Stimulated activated CD4-positive, alpha-beta T cell treated with anti-CD3 and anti-CD28 coated beads, Interleukin-15, amount 100 ng/mL, for 24 hours (primary cell): ENCODE measurements around the gene ASIC2.
A peak's percentile ranks its signal among the peaks of the same experiment; 100 is the strongest.

Experiments used
- DNase-seq: peaks from one replicate; pipeline ENCODE4 v3.0.0-alpha.2; 2020

The ASIC2 gene

DNA sequence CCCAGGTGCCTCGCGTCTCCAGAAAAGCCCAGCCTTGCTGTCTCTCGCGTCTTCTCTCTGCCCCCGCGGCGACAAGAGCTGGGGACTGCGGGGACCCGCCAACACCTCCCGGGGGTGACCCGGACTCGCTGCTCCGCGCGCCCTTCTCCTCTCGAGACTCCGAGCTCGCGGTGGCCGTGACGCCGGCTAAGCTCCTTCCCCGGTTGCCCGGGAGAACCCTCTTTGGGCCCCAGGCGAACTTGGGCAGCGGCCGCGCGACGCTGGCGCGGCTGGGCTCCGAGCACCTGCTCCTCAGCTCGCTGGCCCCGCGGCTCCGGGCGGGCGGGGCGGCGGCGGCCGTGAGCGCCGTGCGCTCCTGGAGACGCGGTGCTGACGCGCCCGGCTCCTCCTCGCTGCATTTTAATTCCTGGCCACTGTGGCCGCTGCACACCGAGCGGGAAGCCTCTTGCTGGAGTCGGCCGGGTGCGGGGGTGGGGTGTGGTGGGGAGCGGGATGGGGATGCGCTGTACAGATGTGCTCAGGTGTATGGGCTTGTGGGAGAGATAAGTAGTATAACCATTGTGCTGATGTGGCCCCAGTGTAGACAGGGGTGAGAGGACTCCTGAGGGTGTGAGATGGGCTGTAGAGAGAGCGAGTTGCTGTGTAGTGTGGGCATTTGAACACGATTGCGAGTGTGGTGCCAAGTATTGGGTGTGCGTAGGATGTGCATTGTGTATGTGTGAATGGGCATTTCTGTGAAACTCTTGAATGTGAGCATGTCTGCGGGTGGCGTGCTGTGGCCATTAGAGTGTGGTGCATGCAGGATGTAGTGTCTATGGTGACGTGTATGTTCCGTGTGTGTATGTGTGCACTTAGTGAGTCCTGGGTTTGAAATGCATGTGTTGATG, at the start of gene ASIC2:
Gene ASIC2, minus strand, starts transcription at position 315 of the 887 bp plus-strand sequence.
- peak; percentile 12 for DNase-seq

DNA sequence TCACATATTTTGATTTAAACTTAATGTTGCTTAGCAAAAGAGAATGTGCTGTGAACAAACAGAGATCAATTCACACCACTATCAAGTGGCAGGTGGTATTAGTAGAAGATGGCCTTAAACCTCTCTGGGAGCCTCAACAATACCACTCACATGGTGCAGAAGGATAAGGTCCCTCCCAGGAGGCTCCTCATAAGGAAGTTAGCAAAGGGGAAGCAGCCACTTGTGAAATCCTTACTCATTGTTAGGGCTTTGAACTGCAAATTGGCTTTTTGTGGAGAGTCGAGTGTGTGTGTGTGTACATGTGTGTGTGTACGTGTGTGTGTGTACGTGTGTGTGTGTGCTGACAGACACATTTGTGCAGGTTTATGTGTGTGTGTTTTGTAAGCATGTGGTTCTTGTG, 48.9 kb upstream of the ASIC2 start:
- no peak for DNase-seq

DNA sequence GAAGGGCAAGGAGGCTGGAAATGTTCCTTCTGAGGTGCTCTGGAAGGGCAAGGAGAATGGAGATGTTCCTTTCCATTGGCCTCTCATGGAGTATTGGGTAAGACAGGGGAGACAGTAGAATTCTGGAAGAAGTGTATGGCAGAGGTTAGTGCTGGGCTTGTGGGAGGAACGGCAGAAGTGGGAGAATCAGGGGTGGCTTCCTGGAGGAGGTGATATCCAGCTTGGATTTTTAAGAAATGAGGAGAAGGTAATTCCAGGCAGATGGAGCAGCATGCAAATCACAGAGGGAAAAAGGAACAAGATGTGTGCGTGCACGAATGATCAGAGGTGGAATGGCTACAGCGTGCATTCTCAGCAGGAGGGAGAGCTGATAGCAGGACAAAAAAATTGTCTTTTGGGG, 45.1 kb upstream of the ASIC2 start:
- no peak for DNase-seq

DNA sequence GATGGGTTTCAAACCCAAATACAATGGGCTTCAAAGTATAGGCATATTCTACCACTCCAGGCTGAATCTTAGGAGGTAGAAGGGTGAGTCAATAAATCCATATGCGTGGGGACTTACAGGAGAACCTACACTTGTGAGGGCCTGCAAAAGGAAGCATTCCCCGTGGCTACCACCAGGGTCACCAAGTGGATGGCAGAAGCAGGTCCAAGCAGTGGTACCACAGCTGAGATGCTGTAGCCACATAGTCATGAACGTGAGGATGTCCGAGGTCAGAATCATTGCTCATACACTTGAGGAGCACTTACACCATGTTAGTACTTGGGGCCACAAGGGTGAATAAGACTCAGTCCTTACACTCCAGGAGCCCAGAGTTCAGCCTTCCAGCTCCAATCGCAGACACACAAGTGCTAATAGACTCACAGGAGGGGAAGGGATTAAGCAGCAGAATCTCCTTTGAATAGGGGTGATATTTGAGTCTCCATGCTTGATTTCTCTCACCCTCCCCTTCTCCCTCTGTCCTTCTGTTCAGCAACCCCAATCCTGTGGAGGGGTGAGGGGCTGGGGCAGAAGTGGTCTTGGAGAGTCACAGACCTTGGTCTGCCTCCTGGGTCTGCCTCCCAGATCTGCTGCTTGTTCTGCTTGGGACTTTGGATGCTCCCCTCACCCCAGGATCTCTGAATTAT, 42.5 kb upstream of the ASIC2 start:
- DNase-seq: peak; percentile 3

DNA sequence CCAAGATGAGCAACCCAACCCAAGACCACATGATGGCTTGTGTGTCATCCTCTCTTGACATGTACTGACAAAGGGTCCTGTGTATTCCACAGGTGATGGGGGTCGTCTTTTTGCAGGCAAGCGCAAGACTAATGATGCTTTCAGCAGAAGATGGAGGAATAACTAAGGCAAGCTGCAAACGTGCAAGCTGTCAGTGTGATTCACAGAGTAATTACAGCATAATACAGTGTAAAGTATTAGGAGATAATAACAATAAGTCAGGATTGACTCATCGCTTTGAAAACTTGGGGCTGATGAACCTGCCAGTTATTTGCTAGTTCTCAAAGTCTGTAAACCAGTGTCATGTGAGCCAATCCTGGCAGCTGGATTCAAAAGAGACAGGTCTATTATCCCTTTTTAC, 41.6 kb upstream of the ASIC2 start:
- no peak for DNase-seq

DNA sequence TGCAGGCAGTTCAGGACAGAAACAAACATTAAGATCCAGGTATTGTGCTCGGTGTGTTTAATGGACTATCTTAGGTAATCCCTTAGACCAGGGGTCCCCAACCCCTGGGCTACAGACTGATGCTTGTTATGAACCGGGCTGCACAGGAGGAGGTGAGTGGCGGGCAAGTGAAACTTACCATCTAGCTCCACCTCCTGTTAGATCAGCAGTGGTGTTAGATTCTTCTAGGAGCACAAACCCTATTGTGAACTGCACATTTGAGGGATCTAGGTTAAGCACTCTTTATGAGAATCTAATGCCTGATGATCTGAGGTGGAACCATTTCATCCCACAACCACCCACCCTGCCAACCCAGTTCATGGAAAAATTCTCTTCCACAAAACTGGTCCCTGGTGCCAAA, 37.8 kb upstream of the ASIC2 start:
- no peak for DNase-seq

DNA sequence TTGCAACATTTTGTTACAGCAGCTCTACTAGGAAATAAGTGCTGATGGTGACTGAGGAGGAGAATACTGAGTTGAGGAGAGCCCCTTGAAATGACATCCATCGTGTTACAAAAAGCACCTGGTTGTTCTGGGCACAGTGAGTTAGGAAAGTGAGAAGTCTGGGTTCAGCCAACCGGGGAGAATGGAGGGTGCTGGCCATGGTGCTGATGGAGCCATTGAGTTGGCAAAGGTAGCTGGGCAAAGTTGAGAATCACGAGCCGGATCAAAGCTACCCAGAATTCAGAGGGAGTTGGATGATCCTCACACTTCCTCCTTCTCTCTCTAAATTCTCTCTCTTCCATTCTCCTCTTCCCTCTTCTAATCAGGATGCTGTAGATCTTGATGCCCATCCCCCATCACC, 35.0 kb upstream of the ASIC2 start:
- DNase-seq: no peak

DNA sequence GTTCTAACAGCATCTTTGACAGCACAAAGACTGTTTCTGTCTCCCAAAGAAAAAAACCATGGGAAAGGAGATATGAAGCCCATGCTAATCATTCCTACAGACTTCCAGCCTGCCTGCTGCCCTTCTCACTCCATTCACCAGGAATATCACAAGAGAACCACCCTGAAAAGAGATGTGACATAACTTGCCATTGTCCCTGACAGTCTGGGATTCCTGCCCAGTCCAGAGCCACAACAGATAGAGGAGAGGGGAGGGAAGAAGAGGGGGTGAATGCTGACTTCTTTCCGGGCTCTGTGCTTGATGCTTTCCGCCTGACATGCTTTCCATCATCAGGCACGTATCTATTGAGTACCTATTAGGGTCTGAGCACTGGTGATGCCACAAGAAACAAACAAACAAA, 31.6 kb upstream of the ASIC2 start:
- DNase-seq: no peak

DNA sequence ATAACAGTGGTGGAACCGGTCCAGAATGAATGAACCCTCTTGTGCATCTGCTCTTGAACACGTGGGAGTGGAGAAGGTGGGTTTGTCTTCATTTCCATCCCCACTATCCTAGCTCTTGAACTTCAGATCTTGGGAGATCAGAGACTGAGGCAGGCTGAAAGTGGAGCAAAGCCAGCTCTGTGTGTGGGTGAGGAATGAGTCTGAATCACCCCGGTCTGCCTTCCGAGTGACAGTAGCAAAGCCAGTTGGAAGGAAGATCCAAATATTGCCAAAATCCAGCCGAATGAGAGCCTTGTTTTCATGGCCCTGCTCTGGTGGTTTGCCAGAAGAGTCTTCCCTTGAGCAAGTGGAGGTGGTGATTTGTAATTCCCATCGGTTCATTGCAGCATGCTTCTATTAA, 29.0 kb upstream of the ASIC2 start:
- no peak for DNase-seq

DNA sequence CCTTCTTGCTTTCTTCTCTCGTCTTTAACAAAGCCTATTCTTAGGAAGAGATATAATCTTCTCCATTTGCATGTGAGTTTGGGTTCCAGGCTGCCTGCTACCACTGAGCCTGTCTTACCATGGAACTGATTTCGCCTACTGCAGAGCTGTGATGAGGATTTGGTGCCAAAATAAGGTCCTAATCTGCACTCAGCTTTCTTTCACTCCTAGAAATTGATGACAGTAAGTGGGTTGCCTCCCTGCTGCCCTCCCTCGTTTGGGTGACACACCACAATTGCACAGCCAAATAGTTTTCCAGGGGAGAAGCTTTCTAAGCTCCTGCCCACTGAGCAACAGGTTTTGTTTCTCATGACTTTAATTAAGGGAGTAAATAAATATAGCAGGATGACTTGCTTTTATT, 25.1 kb upstream of the ASIC2 start:
- DNase-seq: no peak

DNA sequence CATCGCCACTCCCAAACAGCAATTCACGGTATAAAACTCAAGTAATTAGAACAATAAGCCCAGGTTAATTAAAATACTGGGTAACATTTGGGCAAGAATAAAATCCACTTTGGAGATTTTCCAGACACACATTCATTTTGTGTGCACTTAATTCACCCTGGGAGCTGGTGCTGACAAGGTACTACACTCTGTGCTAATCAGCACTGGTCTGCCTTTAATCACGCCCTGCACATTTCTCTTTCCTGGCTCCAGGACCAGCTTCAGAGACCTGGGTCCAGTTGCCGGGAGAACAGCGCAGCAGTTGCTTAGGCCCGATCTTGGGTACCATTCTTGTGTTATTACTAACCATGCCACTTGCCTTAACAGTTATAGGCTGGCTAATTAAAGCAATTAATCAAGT, 23.7 kb upstream of the ASIC2 start:
- no peak for DNase-seq

DNA sequence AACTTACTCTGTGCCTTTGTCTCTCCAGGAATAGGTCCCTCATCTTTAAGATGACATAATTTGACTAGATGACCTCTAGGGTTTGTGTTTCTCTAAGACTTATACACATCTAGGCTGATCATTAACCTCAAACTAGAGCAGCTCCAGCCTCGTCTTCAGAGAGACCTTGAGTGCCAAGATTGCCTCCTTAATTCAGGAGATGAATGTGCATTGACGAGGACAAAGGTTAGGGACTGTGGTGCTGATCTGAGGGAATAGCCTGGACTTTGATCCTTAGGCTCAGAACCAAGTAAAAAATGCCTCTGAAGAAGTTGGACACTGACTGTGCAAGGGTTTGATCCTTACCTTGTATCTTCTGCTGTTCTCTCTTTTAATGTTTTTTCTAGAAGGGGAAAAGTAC, 17.2 kb upstream of the ASIC2 start:
- no peak for DNase-seq

DNA sequence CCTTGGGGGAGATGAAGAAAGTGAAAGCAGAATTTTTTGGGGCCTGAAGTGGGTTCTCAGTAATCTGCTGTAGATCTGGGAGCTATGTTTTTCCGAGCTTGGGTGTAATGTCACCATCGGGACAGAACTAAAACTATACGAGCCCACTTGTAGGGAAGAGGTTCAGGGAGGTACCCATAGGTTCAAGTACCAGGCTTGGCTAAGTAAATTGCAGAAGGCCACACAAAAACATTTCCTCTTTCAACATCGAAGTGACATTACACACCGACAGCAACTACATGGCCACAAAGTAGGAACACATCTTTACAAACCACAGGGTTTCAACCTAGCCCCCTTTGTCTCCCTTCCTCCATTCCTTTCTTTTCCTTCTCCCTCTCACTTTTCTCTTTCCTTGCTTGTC, 10.2 kb upstream of the ASIC2 start:
- no peak for DNase-seq

DNA sequence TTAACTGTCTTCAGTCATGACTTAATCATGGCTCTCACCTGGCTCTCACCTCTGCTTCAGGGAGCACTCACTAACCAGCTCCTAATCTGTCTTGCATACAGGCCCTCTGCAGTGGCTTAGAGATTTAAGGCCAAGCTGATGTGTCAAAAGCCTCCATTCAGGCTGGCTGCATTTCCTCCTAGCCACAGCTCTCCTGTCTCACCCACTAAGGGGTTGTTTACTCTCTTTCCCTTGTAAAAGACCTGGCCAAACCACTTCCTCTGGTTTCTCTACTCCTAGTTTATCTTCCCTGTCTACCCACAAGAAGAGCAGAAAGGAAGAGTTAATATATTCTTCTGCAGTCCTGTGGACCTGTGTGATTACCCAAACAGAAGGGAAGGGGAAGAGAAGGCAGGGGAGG, 9.3 kb upstream of the ASIC2 start:
- no peak for DNase-seq

DNA sequence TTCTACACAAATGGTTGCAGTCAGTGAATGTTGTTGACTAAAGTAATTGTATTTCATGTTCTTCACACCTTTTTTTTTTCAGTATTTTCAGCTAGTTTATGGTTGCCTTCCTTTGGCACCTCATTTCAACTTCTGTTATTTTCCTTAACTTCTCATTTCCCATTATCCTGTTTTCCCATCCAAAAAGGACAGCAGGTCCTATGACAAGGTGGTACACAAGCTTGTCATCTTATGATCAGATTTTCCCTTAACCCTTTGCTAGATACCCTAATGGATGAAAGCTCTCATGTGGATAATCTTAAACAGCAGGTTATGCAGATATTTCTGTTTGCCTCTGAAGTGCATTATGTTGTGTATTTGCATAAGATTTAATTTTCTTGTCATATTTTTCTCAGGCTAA, 7.1 kb upstream of the ASIC2 start:
- no peak for DNase-seq

DNA sequence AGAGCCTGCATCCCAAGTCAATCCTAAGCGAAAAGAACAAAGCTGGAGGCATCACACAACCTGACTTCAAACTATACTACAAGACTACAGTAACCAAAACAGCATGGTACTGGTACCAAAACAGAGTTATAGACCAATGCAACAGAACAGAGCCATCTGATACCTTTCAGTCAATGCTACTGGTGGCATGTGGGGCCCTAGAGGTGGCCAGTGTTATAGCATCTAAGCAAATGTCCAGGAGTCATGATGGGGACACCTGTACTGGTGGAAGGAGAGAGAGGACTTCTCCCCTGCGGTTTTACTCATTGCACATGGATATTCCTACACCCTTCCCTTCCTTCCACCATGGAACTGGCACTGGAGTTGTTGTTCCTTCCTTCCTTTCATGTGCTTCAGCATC, 6.0 kb upstream of the ASIC2 start:
- no peak for DNase-seq

DNA sequence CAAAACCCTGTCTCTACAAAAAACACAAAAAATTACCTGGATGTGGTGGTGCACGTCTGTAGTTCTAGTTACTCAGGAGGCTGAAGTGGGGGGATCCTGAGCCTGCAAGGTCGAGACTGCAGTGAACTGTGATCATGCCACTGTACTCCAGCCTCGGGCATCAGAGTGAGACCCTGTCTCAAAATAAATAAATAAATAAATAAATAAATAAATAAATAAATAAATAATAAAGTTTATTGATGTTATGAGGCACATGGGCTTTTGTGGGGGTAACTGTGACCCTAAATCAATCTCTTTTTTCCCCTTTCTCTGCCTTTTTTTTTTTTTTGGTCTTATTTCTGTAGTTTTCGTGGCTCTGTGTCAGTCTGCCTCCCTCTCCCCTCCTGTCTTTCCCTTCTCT, 4.5 kb upstream of the ASIC2 start:
- no peak for DNase-seq

DNA sequence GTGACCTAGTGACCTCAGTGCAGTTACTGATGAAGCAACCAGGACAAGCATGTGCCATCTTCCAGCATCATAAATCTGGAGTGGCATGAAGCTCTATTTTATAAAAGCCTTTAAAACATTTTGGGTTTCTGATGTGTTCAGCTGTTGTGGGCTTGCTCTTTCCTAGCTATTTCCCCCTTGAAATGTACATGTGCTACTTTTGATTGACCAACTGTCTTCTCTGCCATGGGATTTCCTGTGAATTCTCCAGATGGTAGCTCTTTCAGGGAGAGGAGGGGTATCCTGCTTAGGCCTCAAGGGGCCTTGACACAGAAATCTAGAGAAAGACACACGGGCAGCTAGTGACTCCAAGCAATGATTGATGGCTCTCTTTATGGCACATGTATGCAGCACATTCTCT, 1.9 kb upstream of the ASIC2 start:
- DNase-seq: no peak

DNA sequence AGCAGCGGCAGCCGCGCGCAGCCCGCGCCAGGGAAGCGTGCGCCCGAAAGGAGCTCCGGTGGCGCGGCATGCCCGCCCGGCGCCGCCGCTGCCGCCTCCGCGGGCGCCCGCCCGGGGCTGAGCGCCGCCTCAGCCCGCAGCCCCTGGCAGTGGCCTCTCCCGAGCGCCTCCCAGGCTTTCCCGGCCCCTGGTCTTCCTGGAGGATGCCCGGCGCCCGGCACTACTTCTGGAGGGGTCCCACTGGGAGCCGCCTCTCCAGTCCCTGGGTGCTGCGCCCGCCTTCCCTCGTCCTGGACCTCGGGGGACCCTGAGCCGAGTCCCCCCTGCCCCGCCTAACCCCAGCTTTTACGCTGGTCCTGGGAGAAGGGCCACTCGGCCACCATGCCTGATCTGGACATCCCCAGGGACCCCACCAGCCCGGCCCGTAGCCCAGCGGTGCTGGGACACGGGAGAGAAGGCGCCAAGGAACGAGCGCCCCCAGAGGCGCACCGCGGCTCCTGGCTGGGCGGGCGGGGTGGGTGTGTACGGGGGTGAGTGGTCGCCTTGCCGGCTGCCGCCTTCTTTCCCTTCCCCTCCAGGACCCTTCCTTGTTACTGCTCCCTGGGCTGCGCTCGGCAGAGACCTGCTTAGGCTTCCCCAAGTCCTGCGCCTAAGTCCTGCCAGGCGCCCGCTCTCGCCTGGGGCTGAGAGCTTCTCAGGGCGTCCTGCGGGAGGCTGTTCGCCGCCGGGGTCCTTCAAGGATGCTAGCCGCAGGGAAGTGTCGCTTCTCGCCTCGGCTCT, 704 bp downstream of the ASIC2 start:
- peak; percentile 21 for DNase-seq

DNA sequence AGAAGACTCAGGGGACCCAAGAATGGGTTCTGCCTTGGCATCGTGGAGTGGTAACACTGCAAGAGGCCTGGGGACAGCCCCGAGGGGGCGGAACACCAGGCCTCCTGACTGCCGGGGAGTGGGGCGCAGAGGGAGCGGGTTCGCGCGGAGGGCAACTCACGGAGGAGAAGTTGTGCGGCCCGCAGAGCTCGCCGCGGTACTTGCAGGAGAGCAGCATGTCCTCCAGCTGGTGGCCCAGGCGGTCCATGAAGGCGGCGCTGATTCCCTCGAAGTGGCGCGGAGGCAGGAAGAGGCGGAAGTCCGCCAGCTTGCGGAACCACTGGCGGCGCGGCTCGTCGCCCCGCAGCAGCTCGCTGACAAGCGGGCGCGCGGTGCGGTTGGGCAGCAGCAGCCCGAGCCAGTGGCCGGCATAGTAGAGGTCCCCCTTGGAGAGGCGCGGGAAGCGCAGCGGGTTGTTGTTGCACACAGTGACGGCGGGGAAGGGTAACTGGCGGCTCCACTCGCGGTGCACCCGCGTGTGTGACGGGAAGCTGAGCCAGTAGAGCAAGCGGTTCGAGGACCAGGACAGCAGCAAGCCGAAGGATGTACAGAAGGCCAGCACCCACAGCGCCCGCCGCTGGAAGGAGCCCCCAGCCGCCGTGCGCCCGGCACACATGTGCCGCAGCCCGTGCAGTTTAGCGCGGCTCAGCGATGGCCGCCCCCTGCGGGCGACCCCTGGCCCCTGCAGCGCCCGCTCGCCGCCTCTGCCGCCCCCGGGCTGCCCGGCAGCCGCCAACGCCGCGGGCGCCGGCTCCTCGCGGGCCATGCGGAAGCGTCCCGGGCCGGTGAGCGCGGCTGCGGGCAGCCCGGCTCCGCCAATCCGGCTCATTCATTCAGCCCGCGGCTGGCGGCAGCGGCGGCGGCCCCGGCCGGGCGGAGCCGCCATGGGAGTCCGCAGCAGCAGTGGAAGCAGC, 1.6 kb downstream of the ASIC2 start:
- DNase-seq: peak; percentile 22

DNA sequence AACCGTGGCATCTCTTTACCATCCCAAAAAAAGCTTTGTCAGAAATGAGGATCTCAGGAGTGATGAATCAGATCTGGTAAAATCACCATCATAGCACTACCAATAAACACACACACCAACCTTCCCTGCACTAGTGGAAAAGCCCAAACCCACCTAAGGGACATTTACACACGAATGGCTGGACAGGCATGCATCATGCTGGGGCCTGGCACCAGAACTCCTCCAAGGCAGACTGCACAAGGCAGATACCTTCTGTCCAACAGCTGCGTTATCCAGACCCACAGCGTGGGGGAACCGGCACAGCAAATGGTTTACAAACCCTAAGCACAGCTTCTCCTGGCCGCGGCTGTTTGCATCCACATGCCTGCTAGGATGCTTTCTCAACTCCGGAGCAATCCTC, 2.8 kb downstream of the ASIC2 start:
- no peak for DNase-seq

DNA sequence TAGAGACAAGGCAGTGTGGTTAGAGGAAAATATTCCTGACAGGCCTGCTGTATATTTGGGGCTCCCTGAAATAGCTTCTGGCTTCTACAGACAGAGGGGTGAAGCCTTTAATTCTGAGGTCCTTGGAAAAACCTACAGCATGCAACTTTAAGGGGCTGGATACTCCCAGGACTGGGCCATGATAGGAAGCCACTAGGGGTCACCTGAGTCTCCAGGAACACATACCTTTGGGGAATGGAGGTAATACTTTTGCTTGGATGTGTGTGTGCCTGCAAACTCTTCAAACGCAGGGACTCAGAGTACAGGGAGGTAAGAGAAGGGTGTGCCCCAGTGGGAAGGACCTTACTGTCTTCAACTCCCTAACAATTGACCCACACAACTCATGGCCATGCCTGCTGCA, 4.1 kb downstream of the ASIC2 start:
- DNase-seq: no peak
